IPS-NIHi11 (cell line): ENCODE measurements around the gene SIGLEC15.
"Not testable (repeated sequence)": the region's sequence is repeated elsewhere in the genome, so short reads cannot be mapped to it uniquely, and the experiment has no call there.

ENCODE experiments used
- DNase-seq: peaks from one replicate; pipeline ENCODE4 v3.0.0; 2012; ENCODE audit warnings: mixed read lengths, low spot score

Gene SIGLEC15

DNA sequence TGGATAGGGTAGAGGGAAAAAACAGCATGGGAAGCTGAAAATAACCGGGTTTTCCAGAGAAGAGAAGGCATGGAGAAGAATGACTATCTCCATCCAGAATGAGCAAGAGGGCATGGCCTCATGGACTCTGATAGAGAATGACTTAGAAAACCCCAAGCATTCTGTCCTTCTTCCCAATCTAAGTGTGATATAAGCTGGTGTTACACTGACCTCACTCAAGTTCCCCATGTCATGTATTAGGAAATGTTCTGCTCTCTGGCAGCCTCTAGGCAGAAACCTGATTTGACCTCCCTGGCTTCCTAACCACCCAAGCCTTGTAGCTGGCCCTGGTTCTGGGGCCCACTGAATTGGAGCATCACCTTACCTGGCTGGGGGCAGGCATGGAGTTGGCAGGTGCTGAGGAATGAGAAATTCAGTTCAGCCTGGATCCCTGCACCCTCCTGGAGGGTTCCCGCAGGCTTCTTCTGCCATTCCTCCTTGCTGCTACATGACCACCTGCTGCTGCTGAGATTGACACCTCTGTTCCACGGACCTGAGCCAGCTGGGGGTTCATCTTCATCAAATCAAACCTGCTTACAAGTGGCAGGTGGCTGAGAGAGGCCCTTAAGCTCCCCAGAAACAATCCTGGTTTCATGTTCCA, 5.2 kb upstream of the SIGLEC15 start:
- no peak for DNase-seq

DNA sequence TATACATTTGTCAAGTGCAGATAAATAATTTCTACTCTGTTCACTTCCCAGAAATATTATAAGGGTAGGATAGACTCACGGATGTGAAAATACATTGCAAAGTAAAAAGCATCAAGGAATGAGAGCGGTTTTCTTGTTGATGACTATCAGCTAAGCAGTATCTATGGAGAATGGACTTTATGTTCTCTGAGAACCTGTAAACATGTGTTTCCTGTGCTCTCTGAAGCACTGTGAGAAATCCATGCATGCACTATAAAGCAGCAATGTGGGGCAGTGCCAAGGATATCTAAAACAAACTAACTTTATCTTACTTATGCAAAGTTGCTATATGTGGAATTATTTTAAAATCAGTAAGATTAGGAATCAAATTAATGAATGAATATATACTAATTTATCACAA, 4.4 kb upstream of the SIGLEC15 start:
- DNase-seq, result no peak

DNA sequence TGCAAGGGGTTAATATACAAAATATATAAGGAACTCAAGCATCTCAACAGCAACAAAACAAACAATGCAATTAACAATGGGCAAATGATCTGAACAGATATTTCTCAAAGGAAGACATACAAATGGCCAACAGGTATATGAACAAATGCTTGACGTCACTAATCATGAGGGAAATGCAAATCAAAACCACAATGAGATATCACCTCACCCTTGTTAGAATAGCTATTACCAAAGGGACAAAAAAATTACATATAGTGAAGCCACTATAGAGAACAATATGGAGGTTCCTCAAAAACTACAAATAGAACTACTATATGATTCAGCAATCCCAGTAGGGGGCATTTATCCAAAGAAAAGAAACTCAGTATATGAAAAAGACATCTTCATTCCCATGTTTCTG, 3.8 kb upstream of the SIGLEC15 start:
- DNase-seq, result no peak

DNA sequence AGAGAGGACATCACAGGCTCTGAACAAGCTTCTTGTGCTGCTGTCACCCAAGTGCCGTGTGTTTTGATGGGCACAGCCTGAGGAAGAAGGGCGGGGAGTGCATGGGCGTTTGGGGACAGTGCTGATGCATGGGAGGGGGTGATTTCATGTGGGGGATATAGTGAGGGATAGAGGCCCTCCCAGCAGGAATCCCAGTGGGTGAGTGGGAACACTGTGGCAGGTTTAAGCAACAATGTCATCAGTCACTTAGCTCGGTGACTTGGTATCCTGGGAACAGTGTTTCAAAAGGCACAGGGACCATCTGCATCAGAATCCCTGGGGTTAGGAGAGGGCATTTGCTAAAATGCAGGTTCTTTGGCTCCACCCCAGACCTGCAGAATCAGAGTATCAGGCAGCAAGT, 609 bp downstream of the SIGLEC15 start:
- DNase-seq, result no peak

DNA sequence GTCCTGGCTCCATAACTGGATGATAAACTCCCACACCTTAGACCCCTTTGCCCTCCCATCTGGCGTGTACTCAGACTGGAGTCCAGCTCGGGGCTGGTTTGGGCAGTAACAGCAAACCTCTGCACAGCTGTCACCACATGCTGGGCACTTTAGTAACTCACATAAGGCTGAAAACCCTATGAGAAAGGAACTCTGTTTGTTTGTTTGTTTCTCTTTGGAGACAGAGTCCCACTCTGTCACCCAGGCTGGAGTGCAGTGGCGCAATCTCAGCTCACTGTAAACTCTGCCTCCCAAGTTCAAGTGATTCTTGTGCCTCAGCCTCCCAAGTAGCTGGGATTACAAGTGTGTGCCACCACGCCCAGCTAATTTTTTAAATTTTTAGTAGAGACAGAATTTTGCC, 1.2 kb downstream of the SIGLEC15 start:
- DNase-seq, result not testable (repeated sequence)

DNA sequence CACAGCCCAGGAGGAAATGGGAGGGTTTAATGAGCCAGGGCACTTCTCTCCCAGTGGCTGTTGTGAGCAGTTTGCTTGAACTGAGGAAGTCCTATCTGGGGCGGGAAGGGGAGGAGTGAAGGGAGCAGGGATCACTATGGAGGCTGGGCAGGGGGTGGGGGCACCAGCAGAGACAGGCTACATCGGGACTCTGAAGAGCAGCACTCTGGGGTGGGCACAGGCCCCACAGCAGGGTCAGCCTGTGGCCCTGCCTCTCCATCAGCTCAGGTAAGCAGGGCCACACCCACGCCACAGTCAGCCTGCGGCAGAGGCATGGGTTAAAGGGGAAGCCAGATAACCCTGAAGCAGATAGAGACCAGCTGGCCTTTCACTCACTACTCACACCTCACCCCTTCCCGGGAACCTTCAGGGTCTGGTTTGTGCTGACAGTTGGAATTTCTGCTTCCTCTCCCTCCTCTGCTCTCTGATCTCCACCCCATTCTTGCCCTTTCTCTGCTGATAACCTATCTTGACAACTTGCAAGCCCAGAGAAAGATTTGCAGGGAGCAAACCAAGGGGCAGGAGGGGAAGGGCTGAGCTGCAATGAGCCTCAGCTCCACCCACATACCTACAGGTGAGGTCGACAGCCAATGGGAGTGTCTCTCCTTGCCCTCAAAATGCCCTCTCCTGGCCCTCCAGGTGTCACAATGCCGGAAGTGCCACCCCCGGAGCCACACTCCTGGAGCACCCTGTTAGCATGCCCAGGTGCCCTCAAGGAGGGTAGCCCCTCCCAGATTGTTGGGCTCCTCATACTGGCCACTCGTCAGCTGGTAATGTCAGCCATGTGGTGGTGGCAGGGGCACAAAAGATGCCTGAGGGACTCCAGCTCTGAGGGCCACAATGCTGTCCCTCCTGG, 3.7 kb downstream of the SIGLEC15 start:
- peak; percentile 63 for DNase-seq

DNA sequence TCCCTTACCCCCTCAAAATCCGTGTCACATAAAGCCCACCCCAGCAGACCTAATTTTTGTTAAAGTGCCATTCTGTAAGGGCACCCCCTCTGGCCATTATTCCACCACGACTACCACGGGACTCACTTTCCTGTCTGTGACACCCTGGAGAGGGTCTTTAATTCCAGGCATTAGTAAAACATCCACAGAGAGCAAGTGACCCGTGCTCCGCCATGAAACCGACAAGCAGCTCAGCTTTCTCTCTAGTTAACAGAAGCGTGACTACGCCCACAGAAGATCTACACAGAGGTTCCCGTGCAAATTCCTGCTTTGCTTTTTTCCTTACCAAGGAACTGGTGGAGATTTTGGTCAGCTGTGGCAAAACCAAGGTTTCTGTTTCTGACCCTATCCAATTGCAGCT, 4.4 kb downstream of the SIGLEC15 start:
- DNase-seq, result no peak

DNA sequence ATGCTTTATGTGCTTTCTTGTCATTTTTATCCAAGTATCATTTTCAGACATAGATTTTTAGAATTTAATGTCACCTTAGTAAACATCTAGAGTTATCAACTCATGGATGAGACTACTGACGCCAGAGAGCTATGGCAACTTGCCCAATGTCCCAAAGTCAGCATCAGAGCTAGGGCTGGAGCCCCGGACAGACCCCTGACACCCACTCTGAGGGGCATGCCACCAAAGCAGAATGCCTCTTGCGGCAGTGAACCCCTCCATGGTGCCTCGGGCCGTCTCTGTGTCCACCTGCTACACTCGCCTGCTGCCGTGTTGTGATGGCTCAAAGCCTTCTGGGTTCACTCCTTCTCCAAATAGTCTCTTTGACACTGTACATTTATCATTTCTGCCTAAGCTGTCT, 5.4 kb downstream of the SIGLEC15 start:
- no peak for DNase-seq

DNA sequence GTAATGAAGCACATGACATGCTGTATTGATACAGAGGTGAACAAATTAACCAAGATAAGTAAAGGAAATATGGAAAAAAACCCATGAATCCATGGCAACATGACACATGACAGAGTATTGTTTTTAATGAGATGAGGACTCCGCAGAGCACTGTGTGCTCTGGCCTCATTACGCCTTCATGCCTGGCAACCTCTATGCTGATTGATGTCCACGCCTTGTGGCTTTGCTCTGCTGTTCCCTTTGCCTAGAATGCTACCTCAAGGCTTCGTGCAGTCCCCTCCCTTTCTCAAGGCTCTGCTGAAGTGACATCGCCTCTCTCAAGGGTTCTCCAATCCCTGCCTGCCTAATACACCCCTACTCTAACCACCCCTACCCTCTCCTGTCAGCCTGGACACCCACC, 8.4 kb downstream of the SIGLEC15 start:
- DNase-seq, result no peak

DNA sequence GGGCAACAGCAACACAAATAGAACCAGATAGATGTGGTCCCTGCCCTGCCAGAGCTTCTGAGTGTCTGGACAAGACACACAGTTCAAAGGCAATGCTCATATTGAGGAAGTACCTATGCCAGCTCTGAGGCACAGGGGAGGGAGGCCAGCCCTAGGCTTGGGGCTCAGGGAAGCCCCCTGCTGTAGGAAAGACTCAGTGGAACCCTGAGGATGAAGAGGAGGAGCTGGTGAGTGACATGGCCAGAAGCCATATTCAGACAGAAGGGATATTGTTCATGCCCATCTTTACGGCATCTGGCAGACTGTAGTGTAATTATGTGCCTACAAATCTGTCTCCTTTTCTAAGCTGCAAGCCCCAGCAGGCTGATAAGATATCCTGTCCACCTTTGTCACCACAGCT, 8.8 kb downstream of the SIGLEC15 start:
- DNase-seq, result no peak

DNA sequence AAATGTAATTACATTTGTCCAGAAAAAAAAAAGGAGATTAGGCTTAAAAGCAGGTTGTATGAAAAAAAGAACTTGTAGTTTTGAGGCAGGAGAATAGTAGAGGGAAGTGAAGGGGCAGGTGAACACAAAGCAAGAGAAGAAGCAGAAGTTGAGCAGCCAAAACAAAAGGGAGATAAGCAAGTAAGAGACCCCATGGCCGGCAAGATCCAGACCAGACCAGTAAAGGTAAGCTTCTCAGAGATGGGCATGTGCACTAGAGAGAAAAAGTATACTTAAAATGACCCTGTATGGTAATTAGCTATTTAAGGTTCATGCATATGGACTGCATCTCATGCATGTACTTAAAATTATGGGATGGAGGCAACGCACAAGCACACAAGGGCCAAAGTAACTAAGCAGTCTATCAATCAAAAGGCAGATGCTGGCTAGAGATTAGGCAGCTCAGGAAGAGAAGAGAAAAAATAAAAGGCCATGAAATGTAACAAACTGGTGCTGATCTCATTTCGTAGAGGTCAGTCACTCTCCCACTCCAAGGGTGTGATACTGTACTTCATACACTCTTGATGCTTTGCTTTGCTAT, 9.7 kb downstream of the SIGLEC15 start:
- no peak for DNase-seq

DNA sequence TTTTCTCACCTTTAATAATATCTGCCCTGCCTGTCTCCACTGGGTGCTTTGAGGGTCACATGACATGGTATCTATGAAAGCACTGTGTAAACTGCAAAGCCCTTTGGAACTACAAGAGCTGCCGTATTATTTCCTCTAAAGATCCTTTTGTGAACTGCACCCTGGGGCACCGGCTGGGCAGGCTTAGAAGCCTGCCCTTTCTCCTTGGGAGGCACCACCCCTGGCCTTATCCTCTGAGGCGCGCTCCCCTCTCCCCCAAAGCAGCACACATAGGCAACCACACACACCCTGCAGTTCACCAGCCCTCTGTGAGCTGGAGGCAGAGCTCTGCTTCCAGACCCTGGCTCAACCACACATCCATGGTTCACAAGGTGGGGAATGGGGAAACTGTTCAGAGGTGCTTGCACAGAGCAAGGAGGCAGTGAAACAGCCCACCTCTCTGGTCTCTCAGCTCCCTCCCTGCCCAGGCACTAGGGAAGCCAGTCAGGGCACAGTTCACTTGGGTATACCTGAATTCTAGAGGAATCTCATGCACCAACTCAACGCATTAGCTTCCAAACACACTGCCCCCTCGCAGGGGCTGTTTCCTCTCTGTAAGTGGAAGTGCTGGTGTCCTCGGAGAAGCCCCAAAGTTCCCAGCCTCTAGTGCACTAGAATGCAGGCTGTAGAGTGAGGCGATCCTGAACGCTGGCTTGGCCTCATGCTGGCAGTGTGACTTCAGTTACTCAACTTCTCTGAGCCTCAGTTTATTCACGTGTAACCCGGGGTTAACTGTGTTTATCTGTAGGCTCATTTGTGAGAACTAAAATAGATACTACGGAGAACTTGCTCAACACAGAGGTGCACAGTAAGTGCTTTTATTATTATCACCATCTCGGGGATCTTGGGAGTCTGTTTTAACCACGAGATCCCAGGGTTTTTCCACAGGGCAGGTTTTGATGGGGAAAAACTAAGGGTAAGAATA, 11.0 kb downstream of the SIGLEC15 start:
- no peak for DNase-seq

DNA sequence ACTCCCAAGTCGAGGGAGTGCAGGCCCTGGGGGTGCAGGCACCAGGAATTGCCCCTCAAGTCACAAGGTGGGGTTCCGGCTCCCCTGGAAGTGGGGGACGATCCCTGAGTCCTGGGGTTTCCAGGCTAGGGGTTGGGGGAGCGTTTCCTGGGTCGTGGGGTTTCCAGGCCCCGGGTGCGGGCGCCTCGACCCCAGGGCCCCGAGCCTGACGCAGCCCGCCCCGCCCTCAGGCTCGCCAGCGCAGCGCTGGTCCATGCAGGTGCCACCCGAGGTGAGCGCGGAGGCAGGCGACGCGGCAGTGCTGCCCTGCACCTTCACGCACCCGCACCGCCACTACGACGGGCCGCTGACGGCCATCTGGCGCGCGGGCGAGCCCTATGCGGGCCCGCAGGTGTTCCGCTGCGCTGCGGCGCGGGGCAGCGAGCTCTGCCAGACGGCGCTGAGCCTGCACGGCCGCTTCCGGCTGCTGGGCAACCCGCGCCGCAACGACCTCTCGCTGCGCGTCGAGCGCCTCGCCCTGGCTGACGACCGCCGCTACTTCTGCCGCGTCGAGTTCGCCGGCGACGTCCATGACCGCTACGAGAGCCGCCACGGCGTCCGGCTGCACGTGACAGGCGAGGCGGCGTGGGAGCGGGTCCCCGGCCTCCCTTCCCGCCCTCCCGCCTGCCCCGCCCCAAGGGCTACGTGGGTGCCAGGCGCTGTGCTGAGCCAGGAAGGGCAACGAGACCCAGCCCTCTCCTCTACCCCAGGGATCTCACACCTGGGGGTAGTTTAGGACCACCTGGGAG, 12.0 kb downstream of the SIGLEC15 start:
- peak; percentile 67 for DNase-seq

DNA sequence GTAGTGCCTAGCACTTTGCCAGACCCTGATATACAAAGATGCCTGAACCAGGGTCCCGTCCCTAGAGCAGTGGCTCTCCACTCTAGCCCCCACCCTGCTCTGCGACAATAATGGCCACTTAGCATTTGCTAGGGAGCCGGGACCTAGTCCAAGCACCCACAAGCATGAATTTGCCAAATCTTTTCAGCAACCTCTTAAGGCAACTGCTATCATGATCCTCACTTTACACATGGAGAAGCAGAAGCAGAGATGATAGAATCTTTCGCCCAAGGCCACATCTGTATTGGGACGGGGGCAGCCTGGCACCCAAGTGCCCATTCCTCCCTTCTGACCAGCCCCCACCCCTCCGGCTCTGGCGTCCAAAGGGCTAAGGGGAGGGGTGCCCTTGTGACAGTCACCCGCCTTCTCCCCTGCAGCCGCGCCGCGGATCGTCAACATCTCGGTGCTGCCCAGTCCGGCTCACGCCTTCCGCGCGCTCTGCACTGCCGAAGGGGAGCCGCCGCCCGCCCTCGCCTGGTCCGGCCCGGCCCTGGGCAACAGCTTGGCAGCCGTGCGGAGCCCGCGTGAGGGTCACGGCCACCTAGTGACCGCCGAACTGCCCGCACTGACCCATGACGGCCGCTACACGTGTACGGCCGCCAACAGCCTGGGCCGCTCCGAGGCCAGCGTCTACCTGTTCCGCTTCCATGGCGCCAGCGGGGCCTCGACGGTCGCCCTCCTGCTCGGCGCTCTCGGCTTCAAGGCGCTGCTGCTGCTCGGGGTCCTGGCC, 13.0 kb downstream of the SIGLEC15 start:
- DNase-seq, result no peak

DNA sequence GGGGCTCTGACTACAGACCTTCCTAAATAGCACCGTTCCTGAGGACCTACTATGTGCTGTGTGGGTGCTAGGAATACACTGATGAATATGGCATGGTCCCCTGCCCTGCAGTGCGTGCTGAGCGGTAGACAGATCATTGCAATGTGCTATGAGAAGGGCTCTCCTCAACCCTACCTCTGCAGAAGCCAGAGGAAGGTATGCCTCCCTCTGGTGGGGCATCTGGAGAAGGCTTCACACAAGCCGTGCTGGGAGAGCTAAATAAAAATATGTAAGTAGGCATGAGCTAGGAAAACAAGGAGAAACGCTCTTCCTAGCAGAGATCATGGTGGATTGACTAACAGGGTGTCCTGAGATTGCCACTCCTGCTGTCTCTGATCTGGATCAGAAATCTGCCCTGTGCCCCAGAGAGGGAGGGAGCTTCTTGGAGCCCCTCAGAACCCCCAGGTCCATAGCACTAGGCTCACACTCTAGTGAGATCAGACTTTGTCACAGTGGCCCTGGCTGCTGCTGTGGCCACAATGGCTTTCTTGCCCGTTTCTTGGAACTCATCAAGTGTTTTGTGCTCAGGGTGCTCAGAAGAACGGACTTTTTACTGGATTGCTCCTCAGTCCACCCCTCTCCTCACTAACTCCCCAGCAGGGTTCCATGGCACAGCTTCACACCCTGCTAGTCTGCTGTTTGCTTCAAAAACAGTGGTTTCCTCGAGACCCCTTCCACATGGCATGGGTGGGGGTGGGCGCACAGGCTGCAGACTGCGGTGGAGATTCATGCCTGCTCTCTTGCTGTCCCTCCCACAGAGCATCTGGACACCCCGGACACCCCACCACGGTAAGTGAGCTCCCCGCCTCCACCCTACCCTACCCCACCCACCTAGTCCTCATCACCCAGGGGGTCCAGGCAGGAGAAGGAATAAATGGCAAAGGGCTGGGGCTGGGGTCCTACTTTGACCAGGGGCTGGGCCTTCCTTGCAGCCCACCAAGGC, 14.2 kb downstream of the SIGLEC15 start:
- DNase-seq, result peak; percentile 59

DNA sequence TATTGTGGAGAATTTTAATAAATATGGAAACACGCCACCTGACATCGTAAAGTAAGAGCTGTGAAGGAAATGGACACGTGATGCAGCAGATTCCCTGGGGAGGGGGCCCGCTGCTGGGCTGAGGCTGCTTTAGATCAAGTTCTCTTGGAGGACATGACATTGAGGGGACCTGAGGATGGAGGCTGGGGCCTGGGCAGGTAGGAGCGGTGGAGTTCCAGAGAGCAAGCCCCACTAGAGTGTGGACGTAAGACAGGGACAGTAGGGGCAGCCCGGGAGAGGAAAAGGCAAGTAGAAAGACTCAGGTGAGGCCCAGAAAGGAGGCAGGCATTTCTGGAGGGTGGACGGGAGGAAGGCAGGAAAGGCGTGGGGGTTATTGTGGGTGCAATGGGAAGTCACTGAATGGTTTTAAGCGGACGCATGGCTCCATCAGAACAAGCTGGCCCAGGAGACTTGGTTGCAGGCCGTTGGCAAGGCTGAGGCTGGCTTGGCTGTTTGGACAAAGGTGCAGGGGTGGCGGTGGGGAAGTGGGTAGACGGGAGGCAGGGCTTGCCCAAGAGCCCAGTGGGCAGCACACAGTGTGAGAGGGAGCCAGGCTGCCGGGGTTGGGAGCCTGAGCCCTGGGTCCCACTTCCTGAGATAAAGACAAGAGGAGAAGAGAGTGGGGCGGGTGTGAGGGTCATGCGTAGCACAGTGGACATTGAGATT, 15.7 kb downstream of the SIGLEC15 start:
- no peak for DNase-seq

DNA sequence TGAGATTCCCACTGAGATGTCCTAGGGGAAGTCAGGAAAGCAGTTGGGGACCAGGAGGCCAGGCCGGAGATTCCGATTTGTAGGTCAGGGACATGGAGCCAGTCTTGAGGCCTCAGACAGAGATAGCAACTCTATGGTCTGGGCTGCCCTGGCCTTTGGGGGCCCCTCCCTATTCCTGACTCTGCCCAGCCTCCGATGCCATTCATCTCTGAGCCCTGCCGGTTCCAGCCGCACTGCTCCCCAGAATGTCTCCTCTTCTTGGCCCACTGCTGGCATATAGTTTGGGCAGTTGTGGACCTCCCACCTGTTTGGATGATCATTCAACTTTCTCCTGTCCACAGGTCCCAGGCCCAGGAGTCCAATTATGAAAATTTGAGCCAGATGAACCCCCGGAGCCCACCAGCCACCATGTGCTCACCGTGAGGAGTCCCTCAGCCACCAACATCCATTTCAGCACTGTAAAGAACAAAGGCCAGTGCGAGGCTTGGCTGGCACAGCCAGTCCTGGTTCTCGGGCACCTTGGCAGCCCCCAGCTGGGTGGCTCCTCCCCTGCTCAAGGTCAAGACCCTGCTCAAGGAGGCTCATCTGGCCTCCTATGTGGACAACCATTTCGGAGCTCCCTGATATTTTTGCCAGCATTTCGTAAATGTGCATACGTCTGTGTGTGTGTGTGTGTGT, 16.4 kb downstream of the SIGLEC15 start:
- no peak for DNase-seq

DNA sequence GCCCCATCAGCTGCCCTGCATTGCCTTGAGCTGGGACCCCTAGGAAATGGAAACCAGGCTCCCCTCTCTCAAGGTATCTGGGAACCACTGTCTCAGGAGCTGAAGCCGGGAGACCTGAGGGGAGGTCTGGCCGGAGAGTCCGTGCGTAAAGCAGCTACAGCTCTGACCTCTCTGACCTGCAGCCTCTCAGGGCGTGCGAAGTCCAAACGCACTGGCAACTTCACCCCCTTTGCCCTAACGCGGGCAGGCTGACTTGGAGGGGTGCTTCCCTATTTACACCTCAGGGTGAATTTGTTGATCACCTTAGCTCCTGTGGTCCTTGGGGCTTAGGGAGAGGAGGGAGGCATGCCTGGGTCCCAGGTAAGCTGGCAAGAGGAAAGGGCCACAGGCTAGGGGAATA, 17.5 kb downstream of the SIGLEC15 start:
- no peak for DNase-seq
